SU-DHL-6 (cell line): ENCODE measurements around the gene TSPAN18.

ENCODE experiments used
- H2AFZ ChIP-seq: fragments of 200-600 bp; sonication (generic); 2 replicates; pipeline ENCODE4 v1.6.1; 2014; ENCODE audit warnings: low read depth, mild to moderate bottlenecking, moderate library complexity, mixed read lengths, antibody characterized with exemption, low read length; ENCODE audit not compliant: severe bottlenecking
- H3F3A ChIP-seq: fragments of 200-600 bp; shearing (Covaris generic); 2 replicates; pipeline ENCODE4 v1.6.0; 2016; ENCODE audit warnings: antibody characterized with exemption, mild to moderate bottlenecking; ENCODE audit not compliant: insufficient read depth
- H3K27ac ChIP-seq: fragments of 200-600 bp; sonication (generic); 2 replicates; pipeline ENCODE4 v1.5.1; 2016; ENCODE audit warnings: low read depth, mild to moderate bottlenecking, low read length, moderate library complexity, mixed read lengths
- H3K27me3 ChIP-seq: fragments of 200-600 bp; sonication (generic), shearing (Covaris generic); 2 replicates; pipeline ENCODE4 v1.6.0; 2014; ENCODE audit warnings: mild to moderate bottlenecking, low read length
- H3K36me3 ChIP-seq: fragments of 200-600 bp; sonication (generic); 2 replicates; pipeline ENCODE4 v1.6.1; 2014; ENCODE audit warnings: mild to moderate bottlenecking, low read length, mixed read lengths
- H3K4me2 ChIP-seq: fragments of 300-600, 200-600 bp; shearing (Covaris generic), sonication (generic); 2 replicates; pipeline ENCODE4 v1.6.0; 2014; ENCODE audit warnings: low read length, low read depth, mild to moderate bottlenecking; ENCODE audit not compliant: poor library complexity, severe bottlenecking
- H3K4me3 ChIP-seq: fragments of 200-600 bp; sonication (generic); 2 replicates; pipeline ENCODE4 v1.5.1; 2014; ENCODE audit warnings: antibody characterized with exemption, low read length, mild to moderate bottlenecking, mixed read lengths; ENCODE audit not compliant: insufficient read depth, poor library complexity, severe bottlenecking
- H3K79me2 ChIP-seq: fragments of 200-600 bp; sonication (generic); 2 replicates; pipeline ENCODE4 v1.6.1; 2014; ENCODE audit warnings: mild to moderate bottlenecking, low read length, moderate library complexity; ENCODE audit not compliant: insufficient read depth
- H3K9ac ChIP-seq: fragments of 200-600 bp; sonication (generic); 2 replicates; pipeline ENCODE4 v1.7.0; 2014; ENCODE audit warnings: mild to moderate bottlenecking, low read length
- H3K9me2 ChIP-seq: fragments of 200-600 bp; sonication (generic); replicated peaks from 2 replicates; pipeline ENCODE4 v1.6.1; 2014; ENCODE audit warnings: low read length; ENCODE audit not compliant: insufficient read depth
- H3K9me3 ChIP-seq: fragments of 200-600 bp; sonication (generic); 2 replicates; pipeline ENCODE4 v1.6.1; 2014; ENCODE audit warnings: low read length, mixed read lengths; ENCODE audit not compliant: insufficient read depth
- H4K20me1 ChIP-seq: fragments of 200-600 bp; sonication (generic); 2 replicates; pipeline ENCODE4 v1.6.1; 2014; ENCODE audit warnings: low read depth, mild to moderate bottlenecking, antibody characterized with exemption, low read length, moderate library complexity, mixed read lengths
- EZH2phosphoT487 ChIP-seq: fragments of 200-600 bp; sonication (generic), shearing (Covaris generic); conservative IDR thresholded peaks from 2 replicates; pipeline ENCODE4 v1.6.1; 2018; ENCODE audit warnings: mild to moderate bottlenecking, antibody characterized with exemption, low read length, moderate library complexity, mixed read lengths
- TF ChIP-seq, protein P1 (sequence below): fragments of 200-600 bp; sonication (generic); IDR thresholded peaks from one replicate; pipeline ENCODE4 v1.5.1; 2017; ENCODE audit warnings: antibody characterized with exemption, mild to moderate bottlenecking, low read length, moderate library complexity; ENCODE audit not compliant: insufficient read depth, poor library complexity, severe bottlenecking

The TSPAN18 gene

DNA sequence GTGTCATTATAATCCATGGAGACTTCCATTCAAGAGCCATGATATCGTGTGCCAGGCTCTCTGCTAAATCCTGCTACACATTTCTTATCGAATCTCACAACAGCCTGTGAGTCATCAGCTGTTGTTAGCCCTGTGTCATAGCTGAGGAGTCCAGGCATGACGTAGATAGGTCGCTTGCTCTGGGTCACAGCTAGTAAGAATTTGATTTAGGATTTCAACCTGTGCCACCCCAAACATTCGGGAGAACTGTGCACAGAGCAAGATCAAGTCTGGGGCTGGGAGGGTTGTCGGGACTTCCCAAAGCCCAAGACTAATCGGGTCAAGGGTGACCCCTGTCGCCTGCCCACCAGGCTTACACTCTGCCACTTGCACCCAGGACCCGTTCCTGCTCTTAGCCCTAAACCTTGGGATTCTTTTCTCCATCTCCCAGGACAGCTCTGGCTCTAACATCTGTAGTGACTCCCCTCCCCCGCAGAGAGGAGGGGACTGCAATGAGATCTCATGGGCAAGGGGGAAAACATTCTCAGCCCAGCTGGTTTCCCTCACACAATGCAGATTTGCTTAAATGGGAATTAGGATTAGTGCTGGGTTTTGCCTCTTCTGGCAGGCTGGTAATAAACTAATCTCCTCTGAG lies 34.3 kb downstream of the TSPAN18 start:
- no peak overlapping the region for H3K4me3 ChIP-seq
- no peaks in the 10 kb centered on the region for H3K27me3 ChIP-seq
- no peak overlapping the region for H2AFZ ChIP-seq
- peaks cover 10% of the 10 kb centered on the region; the same call in 1 of the 2 replicates for H3K9me3 ChIP-seq
- no peaks in the 10 kb centered on the region for H3K9me2 ChIP-seq
- TF ChIP-seq, protein P1, sequence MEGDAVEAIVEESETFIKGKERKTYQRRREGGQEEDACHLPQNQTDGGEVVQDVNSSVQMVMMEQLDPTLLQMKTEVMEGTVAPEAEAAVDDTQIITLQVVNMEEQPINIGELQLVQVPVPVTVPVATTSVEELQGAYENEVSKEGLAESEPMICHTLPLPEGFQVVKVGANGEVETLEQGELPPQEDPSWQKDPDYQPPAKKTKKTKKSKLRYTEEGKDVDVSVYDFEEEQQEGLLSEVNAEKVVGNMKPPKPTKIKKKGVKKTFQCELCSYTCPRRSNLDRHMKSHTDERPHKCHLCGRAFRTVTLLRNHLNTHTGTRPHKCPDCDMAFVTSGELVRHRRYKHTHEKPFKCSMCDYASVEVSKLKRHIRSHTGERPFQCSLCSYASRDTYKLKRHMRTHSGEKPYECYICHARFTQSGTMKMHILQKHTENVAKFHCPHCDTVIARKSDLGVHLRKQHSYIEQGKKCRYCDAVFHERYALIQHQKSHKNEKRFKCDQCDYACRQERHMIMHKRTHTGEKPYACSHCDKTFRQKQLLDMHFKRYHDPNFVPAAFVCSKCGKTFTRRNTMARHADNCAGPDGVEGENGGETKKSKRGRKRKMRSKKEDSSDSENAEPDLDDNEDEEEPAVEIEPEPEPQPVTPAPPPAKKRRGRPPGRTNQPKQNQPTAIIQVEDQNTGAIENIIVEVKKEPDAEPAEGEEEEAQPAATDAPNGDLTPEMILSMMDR = no peak
- TF ChIP-seq EZH2phosphoT487 = no peak
- H3K9ac ChIP-seq = no peak overlapping the region
- no peaks in the 10 kb centered on the region for H3K79me2 ChIP-seq
- no peak overlapping the region for H3K4me2 ChIP-seq
- no peaks in the 10 kb centered on the region for H3F3A ChIP-seq
- no peaks in the 10 kb centered on the region for H4K20me1 ChIP-seq
- no peaks in the 10 kb centered on the region for H3K36me3 ChIP-seq
- H3K27ac ChIP-seq = no peak overlapping the region

DNA sequence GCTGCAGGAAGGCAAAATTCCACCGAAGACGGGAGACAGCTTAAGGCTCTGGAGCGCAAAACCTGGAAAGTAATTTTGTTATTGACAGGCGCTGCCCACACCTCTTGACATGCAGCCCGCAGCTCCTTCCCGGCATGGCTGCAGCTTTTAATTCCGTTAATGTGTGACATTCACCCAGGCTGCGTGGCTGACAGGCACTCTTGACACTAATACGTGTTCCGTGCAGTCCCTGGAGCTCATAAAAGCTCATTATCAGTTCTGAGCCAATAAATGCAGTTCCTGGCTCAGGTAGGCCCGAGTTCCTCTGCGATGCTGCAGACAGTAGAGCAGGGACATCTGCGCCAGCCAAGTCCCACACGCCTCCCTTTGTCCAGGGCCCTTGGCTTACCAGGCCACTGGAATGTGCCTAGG lies 34.8 kb downstream of the TSPAN18 start:
- Histone ChIP-seq H4K20me1 (no peaks in the 10 kb centered on the region), H3K36me3 (no peaks in the 10 kb centered on the region), H3F3A (no peaks in the 10 kb centered on the region), H3K27ac (no peak overlapping the region), H2AFZ (no peak overlapping the region), H3K79me2 (no peaks in the 10 kb centered on the region), H3K27me3 (no peaks in the 10 kb centered on the region), H3K9ac (no peak overlapping the region), H3K9me2 (no peaks in the 10 kb centered on the region), H3K4me2 (no peak overlapping the region), H3K9me3 (peaks cover 10% of the 10 kb centered on the region; the same call in 1 of the 2 replicates), H3K4me3 (no peak overlapping the region)
- TF ChIP-seq, protein P1 = no peak

DNA sequence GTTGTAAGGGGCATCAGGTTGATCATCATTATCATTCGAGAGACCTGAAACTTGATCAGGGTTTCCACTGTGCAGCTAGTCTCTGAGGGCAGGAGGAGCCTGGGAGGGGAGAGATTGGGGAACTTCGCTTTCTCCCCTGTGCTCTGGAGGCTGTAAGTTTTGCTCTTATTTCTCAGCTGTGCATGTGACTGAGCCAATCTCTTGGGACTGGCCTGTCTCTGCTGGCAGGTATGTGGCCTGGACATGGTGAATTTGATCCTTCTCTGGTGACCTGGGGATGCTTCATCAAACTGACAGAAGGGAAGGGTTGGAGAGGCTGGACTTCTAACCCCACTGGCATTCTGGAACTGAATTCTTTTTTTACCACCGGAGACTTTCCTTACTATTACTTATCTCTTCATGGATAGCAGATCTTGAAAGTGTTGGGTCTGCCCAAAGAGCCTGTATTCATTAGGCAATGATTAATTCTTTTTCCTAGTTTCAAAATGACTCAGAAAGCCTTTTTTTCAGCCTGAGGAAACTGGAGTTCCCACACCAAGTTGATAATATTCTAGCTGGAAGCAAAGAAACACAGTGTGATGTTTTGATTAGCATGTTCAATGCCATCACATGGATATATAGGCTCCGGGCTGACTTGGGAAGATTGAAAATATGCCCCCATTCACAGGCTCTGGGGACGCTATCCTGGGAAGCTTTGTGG lies 36.5 kb downstream of the TSPAN18 start:
- no peak overlapping the region for H3K9ac ChIP-seq
- no peaks in the 10 kb centered on the region for H4K20me1 ChIP-seq
- H3K36me3 ChIP-seq = no peaks in the 10 kb centered on the region
- H3F3A ChIP-seq = no peaks in the 10 kb centered on the region
- no peak overlapping the region for H2AFZ ChIP-seq
- H3K9me3 ChIP-seq = 0 out of 2 replicates have a peak, but pooled peaks cover 3% of the 10 kb centered on the region
- H3K4me3 ChIP-seq = no peak overlapping the region
- H3K79me2 ChIP-seq = no peaks in the 10 kb centered on the region
- no peaks in the 10 kb centered on the region for H3K27me3 ChIP-seq
- no peaks in the 10 kb centered on the region for H3K9me2 ChIP-seq
- no peak overlapping the region for H3K27ac ChIP-seq
- no peak overlapping the region for H3K4me2 ChIP-seq
- no peak for TF ChIP-seq EZH2phosphoT487
- TF ChIP-seq, protein P1 = no peak
